HL-60 (cell line): ENCODE results near the gene SAPCD2.
"Not testable (repeated sequence)": the region's sequence is repeated elsewhere in the genome, so short reads cannot be mapped to it uniquely, and the experiment has no call there.

ENCODE experiments used
- GABPA ChIP-seq: IDR thresholded peaks from 2 replicates; pipeline ENCODE4 v1.6.1; 2012; ENCODE audit warnings: low read depth
- POLR2AphosphoS5 ChIP-seq: IDR thresholded peaks from 2 replicates; pipeline ENCODE4 v1.6.1; 2012; ENCODE audit warnings: low read depth
- TF ChIP-seq, protein P1 (sequence below): IDR thresholded peaks from one replicate; pipeline ENCODE4 v1.5.1; 2011; ENCODE audit warnings: low read length, control low read depth, inconsistent platforms; ENCODE audit not compliant: insufficient read depth
- TF ChIP-seq, protein P2 (sequence below): IDR thresholded peaks from 2 replicates; pipeline ENCODE4 v1.6.1; 2012; ENCODE audit warnings: low read depth; ENCODE audit not compliant: insufficient replicate concordance

DNA sequence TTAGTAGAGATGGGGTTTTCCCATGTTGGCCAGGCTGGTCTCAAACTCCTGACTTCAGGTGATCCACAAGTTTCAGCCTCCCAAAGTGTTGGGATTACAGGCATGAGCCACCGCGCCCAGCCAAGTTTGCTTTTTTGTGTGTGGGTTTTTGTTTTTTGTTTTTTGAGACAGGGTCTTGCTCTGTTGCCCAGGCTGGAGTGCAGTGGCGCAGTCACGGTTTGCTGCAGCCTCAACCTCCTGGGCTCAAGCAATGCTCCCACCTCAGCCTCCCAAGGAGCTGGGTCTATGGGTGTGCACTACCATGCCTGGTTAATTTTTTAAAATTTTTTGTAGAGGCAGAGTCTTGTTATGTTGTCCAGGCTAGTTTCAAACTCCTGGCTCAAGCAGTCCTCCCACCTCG is 36.9 kb downstream of the SAPCD2 start:
- TF ChIP-seq, protein P1, sequence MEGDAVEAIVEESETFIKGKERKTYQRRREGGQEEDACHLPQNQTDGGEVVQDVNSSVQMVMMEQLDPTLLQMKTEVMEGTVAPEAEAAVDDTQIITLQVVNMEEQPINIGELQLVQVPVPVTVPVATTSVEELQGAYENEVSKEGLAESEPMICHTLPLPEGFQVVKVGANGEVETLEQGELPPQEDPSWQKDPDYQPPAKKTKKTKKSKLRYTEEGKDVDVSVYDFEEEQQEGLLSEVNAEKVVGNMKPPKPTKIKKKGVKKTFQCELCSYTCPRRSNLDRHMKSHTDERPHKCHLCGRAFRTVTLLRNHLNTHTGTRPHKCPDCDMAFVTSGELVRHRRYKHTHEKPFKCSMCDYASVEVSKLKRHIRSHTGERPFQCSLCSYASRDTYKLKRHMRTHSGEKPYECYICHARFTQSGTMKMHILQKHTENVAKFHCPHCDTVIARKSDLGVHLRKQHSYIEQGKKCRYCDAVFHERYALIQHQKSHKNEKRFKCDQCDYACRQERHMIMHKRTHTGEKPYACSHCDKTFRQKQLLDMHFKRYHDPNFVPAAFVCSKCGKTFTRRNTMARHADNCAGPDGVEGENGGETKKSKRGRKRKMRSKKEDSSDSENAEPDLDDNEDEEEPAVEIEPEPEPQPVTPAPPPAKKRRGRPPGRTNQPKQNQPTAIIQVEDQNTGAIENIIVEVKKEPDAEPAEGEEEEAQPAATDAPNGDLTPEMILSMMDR, result not testable (repeated sequence)
- TF ChIP-seq POLR2AphosphoS5, GABPA: not testable (repeated sequence)
- TF ChIP-seq, protein P2, sequence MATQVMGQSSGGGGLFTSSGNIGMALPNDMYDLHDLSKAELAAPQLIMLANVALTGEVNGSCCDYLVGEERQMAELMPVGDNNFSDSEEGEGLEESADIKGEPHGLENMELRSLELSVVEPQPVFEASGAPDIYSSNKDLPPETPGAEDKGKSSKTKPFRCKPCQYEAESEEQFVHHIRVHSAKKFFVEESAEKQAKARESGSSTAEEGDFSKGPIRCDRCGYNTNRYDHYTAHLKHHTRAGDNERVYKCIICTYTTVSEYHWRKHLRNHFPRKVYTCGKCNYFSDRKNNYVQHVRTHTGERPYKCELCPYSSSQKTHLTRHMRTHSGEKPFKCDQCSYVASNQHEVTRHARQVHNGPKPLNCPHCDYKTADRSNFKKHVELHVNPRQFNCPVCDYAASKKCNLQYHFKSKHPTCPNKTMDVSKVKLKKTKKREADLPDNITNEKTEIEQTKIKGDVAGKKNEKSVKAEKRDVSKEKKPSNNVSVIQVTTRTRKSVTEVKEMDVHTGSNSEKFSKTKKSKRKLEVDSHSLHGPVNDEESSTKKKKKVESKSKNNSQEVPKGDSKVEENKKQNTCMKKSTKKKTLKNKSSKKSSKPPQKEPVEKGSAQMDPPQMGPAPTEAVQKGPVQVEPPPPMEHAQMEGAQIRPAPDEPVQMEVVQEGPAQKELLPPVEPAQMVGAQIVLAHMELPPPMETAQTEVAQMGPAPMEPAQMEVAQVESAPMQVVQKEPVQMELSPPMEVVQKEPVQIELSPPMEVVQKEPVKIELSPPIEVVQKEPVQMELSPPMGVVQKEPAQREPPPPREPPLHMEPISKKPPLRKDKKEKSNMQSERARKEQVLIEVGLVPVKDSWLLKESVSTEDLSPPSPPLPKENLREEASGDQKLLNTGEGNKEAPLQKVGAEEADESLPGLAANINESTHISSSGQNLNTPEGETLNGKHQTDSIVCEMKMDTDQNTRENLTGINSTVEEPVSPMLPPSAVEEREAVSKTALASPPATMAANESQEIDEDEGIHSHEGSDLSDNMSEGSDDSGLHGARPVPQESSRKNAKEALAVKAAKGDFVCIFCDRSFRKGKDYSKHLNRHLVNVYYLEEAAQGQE, result not testable (repeated sequence)
